ENCODE measurements around the gene KCNJ15.

DNA sequence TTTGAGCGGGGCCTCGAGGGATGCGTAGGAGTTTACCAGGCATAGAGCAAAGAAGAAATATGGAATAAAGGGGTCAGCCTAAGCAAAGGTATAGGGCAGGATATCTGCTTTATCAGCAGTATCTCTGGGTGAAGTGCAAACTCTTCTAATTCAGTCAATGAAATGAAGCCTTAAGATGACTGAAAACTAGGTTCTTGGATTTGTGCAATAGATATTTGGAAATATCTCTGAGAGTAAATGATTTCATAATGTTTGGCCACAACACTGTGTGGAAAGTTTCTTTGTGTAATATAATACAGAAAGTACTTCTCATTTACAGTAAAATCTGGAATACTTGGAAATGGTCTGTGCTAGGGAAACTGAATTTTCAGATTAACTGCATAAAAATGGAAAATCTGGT, 26.1 kb downstream of the KCNJ15 start:
- TF ChIP-seq, protein P1, sequence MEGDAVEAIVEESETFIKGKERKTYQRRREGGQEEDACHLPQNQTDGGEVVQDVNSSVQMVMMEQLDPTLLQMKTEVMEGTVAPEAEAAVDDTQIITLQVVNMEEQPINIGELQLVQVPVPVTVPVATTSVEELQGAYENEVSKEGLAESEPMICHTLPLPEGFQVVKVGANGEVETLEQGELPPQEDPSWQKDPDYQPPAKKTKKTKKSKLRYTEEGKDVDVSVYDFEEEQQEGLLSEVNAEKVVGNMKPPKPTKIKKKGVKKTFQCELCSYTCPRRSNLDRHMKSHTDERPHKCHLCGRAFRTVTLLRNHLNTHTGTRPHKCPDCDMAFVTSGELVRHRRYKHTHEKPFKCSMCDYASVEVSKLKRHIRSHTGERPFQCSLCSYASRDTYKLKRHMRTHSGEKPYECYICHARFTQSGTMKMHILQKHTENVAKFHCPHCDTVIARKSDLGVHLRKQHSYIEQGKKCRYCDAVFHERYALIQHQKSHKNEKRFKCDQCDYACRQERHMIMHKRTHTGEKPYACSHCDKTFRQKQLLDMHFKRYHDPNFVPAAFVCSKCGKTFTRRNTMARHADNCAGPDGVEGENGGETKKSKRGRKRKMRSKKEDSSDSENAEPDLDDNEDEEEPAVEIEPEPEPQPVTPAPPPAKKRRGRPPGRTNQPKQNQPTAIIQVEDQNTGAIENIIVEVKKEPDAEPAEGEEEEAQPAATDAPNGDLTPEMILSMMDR (IDR thresholded peaks at IDR 0.05) = no peak
- TF ChIP-seq POLR2A (IDR thresholded peaks at IDR 0.05) (no peak), POLR2AphosphoS5 (IDR thresholded peaks at IDR 0.05) (no peak)
